ENCODE results near the gene ZNF253.
"Not testable (repeated sequence)": the region's sequence is repeated elsewhere in the genome, so short reads cannot be mapped to it uniquely, and the experiment has no call there.

The ZNF253 gene

DNA sequence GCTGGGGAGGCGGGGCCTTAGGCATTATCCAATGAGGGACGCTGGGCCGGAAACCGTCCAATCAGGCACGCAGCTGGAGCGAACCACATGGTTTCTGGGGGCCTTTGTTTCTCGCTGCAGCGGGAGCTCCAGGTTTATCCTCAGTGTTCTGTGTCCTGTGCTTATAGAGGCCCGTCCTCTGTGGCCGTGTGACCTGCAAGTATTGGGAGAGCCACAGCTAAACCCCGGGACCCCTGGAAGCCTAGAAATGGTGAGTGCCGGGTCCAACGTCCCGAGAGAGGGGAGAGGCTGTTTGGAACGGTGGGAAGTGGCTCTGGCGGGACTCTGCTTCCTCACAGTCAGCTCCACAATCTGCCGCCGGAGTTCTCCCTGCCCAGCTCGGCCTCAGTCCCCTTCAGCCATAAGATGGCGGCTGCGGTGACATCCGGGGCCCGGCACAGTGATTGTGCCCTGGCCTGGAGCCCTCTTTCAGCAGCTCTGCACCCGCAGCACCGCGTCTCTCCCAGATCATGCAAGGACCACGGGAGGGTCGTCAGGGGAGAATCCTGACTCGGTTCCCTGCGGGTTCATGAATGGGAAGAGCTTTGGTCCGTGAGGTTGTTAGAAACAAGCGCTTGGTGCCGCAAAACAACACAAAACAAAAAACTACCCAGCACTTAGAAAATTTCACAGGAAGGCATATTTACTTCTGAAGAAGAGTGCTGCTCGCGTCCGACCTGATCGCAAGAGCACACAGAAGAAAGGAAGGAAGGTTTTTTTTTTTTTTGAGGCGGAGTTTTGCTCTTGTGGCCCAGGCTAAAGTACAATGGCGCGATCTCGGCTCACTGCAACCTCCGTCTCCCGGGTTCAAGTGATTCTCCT lies at the start of gene ZNF253:
ZNF253 (plus strand) TSS at position 133 of the 861 bp plus-strand sequence; CDS start at position 248, 115 bp downstream.
- DNase-seq (ENCODE audit: low read depth) = peak; percentile 79

DNA sequence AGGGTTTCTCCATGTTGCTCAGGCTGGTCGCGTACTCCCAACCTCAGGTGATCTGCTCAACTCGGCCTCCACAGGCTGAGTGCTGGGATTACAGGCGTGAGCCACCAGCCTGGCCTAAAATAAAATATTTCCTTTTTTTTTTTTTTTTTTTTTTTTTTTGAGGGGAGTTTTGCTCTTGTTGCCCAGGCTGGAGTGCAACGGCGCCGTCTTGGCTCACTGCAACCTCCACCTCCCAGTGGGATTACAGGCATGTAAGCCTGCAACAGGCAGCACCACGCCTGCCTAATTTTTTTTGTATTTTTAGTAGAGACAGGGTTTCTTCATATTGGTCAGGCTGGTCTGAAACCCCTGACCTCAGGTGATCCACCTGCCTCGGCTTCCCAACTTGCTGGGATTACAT lies 49.0 kb upstream of the ZNF253 start:
- DNase-seq (ENCODE audit: low read depth) = no peak

DNA sequence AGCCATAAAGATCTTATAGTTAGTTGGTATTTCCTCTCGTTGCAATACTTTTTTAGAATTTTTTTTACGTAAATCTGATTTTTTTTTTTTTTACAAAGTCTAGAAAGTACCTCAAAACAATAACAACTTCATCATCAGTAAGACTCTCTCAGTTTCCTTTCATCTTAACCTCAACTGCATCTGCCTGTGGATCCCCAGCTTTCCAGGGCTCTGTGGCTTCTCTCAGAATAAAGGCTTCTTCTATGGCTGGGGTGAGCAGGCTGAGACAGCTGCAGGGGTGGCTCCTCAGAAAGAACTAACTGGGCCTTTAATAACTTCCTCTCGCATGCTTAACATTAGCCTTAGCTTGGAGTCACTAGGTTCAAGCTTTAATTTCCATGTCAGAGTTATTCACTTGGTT lies 48.3 kb upstream of the ZNF253 start:
- DNase-seq (ENCODE audit: low read depth) = no peak

DNA sequence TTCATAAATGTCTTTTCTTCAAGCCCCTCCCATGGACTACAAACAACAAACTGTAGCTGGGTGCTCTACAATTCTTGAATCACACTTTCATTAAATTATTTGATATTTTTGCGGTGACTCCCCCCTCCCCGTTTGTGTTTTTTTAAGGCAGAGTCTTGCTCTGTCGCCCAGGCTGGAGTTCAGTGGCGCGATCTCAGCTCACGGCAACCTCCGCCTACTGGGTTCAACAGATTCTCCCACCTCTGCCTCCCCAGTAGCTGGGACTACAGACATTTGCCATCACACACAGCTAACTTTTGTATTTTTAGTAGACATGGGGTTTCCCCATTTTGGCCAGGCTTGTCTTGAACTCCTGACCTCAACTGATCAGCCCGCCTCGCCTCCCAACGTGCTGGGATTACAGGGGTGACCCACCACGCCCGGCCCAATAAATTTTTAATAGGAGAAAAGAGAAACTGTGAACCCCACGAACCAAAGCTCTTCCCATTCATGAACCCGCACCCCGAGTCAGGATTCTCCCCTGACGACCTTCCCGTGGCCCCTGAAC lies 44.8 kb upstream of the ZNF253 start:
- no peak for DNase-seq (ENCODE audit: low read depth)

DNA sequence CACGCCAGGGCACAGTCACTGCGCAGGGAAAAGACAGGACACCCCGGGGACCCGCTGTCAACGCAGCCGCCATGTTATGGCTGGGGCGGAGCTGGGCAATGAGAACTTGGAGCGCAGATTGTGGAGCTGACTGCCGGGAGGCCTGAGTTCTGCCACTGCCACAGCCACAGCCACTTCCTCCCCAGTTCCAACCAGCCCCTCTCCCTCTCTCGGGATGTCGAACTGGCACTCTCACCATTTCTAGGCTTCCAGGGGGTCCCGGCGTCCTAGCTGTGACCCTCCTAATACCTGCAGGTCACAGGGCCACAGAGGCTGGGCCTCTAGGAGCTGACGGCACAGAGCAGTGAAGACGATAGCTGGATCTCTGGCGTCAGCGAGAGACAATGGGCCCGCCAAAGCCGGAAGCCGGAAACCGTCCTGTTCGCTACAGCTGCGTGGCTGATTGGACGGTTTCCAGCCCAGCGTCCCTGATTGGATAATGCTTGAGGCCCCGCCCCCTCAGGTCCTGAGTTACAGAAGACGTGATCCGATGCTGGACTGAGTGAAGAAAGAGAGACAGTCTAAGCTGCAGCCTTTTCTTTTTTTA lies 44.2 kb upstream of the ZNF253 start, which contains the start of gene ZNF506:
ZNF506 (minus strand) TSS at position 385 of the 586 bp plus-strand sequence; CDS start at position 238, 147 bp downstream.
- peak; percentile 86 for DNase-seq (ENCODE audit: low read depth)

DNA sequence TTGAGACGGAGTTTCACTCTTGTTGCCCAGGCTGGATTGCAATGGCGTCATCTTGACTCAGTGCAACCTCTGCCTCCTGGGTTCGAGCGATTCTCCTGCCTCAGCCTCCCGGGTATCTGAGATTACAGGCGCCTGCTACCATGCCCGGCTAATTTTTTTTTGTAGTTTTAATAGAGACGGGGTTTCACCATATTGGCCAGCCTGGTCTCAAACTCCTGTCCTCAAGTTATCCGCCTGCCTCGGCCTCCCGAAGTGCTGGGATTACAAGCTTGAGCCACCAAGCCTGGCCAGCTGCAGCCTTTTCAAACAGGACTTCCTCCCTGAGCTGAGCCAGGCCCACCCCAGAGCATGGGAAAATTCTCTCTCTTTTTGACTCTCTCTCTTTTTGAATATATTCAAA lies 43.7 kb upstream of the ZNF253 start:
- not testable (repeated sequence) for DNase-seq (ENCODE audit: low read depth)

DNA sequence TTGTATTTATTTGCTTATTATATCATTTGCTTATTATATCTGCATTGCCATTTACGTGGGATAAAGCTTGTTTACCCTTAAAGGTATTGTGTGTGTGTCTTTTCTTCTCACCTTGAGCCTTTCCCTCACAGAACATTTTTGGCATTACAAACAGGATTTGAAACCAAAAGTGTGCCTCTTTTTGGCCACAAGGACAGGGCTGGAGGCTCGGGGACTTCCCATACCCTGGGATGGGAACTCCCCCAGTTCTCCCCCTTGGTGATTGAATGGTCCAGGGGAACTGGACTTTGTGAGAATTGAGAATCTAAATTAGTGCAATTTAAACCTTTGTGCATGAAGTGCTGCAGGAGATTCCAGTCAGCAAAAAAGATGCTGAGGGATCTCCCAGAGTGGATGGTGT lies 41.8 kb upstream of the ZNF253 start:
- DNase-seq (ENCODE audit: low read depth) = no peak

DNA sequence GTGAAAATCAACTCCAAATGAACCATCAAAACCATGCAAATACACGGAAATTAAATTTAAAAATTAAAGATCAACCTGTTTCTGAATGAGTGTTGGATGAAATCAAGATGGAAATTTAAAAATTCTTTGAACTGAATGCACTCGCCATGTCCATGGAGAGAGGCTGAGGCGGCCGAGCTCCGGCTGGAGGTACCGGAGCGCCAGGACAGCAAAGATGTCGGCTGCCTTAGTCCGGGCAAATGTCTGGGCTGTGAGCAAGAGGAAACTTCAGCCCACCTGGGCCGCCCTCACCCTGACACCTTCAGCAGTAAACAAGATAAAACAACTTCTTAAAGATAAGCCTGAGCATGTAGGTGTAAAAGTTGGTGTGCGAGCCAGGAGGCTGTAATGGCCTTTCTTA lies 38.8 kb upstream of the ZNF253 start:
- no peak for DNase-seq (ENCODE audit: low read depth)

DNA sequence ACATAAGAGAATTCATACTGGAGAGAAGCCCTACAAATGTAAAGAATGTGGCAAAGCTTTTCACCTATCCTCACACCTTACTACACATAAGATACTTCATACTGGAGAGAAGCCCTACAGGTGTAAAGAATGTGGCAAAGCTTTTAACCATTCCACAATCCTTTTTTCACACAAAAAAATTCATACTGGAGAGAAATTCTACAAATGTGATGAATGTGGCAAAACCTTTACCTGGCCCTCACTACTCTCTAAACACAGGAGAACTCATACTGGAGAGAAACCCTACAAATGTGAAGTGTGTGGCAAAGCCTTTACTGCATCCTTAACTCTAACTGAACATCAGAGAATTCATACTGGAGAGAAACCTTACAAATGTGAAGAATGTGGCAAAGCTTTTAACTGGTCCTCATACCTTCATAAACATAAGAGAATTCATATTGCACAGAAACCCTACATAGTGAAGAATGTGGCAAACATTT lies 30.1 kb upstream of the ZNF253 start:
- DNase-seq (ENCODE audit: low read depth) = no peak

DNA sequence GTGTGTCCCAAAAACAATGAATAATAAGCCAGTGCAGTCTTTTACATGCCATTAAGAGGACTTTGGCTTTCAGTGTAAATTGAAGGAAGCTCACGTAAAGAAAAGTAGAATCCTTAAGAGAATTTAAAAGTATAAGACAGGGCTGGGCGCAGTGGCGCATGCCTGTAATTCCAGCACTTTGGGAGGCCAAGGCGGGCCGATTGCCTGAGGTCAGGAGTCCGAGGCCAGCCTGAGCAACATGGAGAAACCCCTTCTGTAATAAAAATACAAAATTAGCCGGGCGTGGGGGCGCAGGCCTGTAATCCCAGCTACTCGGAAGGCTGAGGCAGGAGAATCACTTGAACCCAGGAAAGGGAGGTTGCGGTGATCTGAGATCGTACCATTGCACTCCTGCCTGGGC lies 17.9 kb upstream of the ZNF253 start:
- DNase-seq (ENCODE audit: low read depth) = no peak

DNA sequence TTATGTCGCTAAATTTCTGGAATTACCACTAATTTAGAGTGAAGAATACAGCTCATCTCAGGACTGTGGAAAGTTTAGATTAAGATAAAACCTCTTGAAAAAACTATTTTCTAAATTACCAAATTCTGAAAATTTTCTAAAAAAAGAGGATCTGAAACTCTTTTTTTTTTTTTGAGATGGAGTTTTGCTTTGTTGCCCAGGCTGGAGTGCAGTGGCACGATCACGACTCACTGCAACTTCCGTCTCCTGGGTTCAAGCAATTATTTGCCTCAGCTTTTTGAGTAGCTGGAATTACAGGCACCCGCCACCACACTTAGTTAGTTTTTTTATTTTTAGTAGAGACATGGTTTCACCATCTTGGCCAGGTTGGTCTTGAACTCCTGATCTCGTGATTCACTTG lies 16.6 kb upstream of the ZNF253 start:
- no peak for DNase-seq (ENCODE audit: low read depth)

DNA sequence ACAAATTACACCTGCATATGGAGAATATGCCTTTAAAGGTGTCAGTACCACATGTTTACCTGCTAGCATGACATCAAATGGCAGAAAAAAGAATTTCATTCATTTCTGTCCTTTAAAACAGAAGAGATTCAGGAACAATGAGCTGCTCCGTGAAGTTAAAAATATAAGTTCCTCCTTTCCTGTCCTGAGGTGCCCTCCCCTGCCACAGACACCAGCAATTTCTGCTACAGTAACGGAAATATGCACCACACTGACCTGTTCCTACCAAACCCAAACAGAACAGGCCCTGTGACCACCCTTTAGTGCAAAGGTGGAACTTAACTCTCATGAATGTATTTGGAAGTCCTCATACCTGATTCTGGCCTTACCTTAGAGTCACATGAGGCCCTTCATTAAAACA lies 13.9 kb upstream of the ZNF253 start:
- DNase-seq (ENCODE audit: low read depth) = not testable (repeated sequence)

DNA sequence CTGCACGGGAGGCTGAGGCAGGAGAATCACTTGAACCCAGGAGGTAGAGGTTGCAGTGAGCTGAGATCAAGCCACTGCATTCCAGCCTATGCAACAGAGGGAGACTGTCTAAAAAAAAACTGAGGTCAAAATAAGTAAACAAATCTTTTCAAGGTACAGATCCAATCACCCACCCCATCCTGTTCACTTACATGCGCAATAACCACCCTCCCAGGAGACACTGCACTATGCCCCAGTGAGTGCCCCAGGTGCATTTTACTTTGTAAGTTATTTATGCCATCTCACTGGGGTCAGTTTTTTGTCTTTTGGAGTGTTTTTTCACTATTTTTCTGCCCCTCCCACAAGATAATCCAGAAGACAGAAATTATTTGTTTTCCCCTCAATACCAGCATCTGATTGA lies 6.9 kb upstream of the ZNF253 start:
- DNase-seq (ENCODE audit: low read depth) = no peak

DNA sequence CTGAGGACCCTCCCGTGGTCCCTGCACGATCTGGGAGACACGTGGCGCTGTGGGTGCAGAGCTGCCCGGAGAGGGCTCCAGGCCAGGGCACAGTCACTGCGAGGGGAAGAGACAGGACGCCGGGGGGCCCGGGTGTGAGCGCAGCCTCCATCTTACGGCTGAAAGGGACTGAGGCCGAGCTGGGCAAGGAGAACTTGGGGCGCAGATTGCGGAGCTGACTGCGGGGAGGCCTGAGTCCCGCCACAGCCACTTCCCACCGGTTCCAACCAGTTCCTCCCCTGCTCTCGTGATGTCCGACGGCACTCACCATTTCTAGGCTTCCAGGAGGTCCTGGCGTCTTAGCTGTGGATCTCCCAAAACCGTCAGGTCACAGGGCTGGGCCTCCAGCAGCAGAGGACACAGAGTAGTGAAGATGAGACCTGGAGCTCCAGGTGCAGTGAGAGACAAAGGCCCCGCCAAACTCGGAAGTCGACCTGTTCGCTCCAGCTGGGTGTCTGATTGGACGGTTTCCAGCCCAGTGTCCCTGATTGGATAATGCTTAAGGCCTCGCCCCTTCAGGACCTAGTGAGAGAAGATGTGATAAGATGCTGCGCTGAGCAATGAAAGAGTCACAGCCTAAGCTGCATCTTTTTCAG lies 4.8 kb upstream of the ZNF253 start:
- DNase-seq (ENCODE audit: low read depth) = no peak

DNA sequence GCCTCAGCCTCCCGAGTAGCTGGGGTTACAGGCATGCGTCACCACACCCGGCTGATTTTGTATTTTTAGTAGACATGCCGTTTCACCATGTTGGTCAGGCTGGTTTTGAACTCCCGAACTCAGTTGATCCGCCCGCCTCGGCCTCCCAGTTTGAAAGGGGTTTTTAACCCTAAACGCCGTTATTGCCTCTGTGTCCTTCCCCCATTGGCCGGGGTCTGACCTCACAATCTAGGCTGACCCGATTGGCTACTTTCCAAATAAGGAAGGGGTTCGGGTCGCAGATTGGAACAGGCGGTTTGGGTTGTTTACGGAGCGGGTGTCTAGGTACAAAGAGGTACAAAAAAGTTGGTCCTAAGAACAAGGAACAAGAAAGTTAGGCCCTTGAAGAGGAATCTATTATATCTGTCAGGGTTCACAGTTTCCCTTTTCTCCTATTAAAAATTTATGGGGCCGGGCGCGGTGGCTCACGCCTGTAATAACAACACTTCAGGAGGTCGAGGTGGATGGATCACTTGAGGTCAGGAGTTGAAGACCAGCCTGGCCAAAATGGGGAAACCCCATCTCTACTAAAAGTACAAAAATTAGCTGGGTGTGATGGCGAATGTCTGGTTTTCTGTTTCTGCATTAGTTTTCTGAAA lies 1.0 kb downstream of the ZNF253 start:
- DNase-seq (ENCODE audit: low read depth) = no peak

DNA sequence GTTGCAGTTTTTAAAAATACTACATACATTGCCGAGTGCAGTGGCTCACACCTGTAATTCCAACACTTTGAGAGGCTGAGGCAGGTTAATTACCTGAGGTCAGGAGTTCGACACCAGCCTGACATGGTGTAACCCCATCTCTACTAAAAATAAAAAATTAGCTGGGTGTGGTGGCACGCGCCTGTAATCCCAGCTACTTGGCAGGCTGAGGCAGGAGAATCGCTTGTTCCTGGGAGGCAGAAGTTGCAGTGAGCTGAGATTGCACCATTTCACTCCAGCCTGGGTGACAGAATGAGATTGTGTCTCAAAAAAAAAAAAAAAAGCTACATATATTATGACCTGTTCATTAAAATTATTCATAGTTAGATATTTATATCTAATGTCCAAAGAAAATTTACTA lies 4.4 kb downstream of the ZNF253 start:
- not testable (repeated sequence) for DNase-seq (ENCODE audit: low read depth)

DNA sequence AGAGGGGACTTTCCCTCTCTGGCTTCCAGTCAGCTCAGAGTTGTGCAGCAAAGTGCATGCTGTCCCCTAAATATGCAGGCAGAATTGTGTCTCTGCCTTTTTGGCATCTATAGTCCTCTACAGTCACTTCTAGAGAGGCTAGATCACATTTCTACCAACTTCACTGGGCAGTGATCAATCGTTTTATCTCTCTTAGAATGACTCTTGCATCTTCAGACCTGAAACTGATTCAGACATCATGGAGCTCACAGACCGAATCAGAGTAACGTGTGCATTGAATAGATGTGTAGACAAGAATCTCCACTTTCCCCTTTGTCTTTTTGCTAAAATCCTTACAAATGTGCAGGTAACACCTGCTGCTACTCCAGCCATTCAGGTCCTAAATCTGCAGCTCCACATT lies 6.2 kb downstream of the ZNF253 start:
- no peak for DNase-seq (ENCODE audit: low read depth)

DNA sequence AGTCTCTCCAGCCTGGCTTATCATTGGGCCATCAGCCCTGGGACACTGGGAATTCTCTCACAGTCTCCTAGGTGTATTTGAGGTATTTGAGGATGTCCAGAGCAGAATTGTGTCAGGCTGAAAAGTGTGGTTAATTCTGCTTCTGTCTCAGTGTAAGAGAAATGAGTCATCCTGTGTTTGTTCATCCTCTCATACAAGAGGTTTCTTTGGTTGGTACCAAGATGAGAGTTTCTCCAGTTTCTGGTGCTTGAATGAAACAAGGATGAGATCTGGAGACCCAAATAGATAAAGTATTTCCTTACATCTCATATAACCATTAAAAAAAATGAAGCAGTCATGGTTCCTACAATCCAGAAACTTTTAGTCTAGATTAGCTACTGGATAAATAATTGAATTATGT lies 7.7 kb downstream of the ZNF253 start:
- no peak for DNase-seq (ENCODE audit: low read depth)

DNA sequence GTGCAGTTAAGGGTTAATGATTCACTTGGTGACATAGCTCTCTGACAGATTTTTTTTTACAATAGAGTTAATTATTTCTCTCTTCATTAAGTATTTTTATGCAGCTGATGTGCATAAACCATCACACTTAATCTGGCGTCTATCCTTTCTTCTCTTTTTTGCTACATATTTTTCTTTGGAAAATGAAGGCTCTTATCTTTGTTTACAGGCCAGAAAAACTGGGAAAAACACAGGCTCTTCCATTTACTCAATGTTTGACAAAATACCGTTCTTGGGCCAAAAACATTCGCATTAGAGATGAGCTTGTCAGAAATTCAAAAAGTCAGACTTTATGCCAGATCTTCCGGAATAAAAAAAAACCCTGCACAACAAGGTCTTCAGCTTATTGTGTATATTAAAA lies 12.0 kb downstream of the ZNF253 start:
- DNase-seq (ENCODE audit: low read depth) = no peak

DNA sequence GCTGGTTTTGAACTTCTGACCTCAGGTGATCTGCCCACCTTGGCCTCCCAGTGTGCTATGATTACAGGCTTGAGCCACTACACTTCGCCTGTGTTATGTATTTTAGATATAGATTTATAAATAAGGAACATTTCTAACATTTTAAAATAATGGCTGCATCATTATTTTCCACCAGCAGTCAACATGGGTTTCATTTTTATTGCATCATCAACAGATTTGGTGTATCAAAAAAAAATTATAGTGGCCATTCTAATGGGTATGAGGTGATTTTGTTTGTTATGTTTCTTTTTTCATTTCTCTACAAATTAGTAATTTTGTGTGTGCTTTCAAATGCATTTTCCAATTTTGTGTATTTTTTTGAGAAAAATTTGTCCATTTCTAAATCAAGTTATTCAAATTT lies 18.9 kb downstream of the ZNF253 start:
- no peak for DNase-seq (ENCODE audit: low read depth)

DNA sequence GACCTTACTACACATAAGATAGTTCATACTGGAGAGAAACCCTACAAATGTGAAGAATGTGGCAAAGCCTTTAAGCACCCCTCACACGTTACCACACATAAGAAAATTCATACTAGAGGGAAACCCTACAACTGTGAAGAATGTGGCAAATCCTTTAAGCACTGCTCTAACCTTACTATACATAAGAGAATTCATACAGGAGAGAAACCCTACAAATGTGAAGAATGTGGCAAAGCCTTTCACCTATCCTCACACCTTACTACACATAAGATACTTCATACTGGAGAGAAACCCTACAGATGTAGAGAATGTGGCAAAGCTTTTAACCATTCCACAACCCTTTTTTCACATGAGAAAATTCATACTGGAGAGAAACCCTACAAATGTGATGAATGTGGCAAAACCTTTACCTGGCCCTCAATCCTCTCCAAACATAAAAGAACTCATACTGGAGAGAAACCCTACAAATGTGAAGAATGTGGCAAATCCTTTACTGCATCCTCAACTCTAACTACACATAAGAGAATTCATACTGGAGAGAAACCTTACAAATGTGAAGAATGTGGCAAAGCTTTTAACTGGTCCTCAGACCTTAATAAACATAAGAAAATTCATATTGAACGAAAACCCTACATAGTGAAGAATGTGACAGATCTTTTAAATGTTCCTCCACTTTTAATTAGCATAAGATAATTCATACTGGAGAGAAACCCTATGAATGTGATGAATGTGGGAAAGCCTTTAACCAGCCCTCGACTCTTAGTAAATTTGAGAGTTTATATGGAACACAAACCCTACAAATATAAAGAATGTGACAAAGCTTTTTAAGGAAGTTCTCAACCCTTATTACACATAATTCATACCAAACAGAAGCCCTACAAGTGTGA lies 26.6 kb downstream of the ZNF253 start:
- DNase-seq (ENCODE audit: low read depth) = not testable (repeated sequence)

Measured in stimulated activated CD8-positive, alpha-beta memory T cell treated with anti-CD3 and anti-CD28 coated beads, Interleukin-15, amount 100 ng/mL, for 24 hours (primary cell).